GM12864 (cell line): Measurements from ENCODE around the gene ALDH1L1.

Source experiments
- DNase-seq: peaks from one replicate; pipeline ENCODE4 v3.0.0-alpha.2; 2011; ENCODE audit warnings: low read depth
- H3K4me3 ChIP-seq: 2 replicates; pipeline ENCODE4 v1.5.1; 2011; ENCODE audit warnings: mild to moderate bottlenecking, low read depth, low read length, control low read depth
- TF ChIP-seq, protein P1 (sequence below): IDR thresholded peaks from 2 replicates; pipeline ENCODE4 v1.5.1; 2011; ENCODE audit warnings: low read depth, mild to moderate bottlenecking, moderate library complexity, low read length, control low read depth, inconsistent platforms; ENCODE audit errors: missing control alignments

The ALDH1L1 gene

DNA sequence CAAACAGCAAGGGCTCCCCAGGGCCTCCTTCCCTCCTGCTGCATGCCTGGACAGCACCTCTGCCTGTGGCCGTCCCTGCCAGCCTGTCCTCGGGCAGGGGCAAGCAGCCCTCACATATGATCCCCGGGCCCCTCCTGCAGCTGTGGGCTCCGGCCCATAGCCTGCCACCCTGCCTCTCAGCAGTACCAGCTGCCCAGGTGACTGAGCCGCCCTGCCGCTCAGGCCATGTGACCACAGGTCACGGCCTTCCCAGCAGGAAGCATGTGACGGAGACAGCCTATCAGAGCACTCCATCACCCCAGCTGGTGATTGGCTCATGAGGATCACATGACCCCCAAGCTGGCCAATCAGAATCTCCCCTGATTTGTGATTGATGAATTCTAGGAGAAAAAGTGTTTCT is 23.9 kb downstream of the ALDH1L1 start:
- DNase-seq = peak; percentile 7
- no peak overlapping the region for H3K4me3 ChIP-seq
- TF ChIP-seq, protein P1, sequence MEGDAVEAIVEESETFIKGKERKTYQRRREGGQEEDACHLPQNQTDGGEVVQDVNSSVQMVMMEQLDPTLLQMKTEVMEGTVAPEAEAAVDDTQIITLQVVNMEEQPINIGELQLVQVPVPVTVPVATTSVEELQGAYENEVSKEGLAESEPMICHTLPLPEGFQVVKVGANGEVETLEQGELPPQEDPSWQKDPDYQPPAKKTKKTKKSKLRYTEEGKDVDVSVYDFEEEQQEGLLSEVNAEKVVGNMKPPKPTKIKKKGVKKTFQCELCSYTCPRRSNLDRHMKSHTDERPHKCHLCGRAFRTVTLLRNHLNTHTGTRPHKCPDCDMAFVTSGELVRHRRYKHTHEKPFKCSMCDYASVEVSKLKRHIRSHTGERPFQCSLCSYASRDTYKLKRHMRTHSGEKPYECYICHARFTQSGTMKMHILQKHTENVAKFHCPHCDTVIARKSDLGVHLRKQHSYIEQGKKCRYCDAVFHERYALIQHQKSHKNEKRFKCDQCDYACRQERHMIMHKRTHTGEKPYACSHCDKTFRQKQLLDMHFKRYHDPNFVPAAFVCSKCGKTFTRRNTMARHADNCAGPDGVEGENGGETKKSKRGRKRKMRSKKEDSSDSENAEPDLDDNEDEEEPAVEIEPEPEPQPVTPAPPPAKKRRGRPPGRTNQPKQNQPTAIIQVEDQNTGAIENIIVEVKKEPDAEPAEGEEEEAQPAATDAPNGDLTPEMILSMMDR = no peak

DNA sequence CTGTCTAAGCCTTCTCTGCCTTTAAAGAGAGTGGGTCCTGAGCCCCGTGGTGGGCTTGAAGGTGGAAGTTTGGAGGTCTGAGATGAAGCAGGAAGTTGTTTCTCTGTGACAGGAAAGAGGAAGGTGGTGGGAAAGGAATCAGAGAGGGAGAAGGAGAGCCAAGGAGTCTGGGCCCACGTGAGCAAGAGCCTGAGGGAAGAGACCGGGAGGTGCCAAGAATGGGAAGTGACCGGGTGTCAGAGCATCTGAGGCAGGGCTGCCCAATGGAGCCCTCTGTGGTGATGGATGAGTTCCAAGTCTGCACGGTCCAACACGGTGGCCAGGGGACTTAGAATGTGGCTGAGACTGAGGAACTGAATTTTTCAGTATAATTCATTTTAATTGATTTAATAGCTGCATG is 24.6 kb downstream of the ALDH1L1 start:
- H3K4me3 ChIP-seq = no peak overlapping the region
- no peak for DNase-seq
- TF ChIP-seq, protein P1 = no peak

DNA sequence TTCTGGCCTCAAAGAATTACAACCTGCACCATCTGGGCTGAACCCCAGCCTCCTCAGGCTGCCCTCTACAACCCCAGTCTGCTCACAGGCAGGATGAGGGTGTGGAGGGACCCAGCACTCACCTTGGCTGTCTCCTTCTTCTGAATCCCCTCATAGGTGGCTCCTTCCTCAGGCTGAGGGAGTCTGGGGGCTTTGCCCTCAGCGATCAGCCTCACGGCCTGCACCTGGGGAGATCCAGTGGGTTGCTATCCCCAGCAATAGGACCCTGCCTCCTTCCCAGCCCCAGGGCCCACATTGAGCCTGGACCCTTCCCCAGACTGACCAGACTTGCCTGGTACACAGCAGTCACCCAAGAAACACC is 25.1 kb downstream of the ALDH1L1 start:
- no peak overlapping the region for H3K4me3 ChIP-seq
- TF ChIP-seq, protein P1 = no peak
- DNase-seq = no peak

GRCh38 chr3:126154391-126155279 is 25.8 kb downstream of the ALDH1L1 start:
- TF ChIP-seq, protein P1 = no peak
- H3K4me3 ChIP-seq = no peak overlapping the region
- no peak for DNase-seq

GRCh38 chr3:126153695-126154360 is 26.6 kb downstream of the ALDH1L1 start:
- TF ChIP-seq, protein P1 = no peak
- no peak for DNase-seq
- H3K4me3 ChIP-seq = no peak overlapping the region

DNA sequence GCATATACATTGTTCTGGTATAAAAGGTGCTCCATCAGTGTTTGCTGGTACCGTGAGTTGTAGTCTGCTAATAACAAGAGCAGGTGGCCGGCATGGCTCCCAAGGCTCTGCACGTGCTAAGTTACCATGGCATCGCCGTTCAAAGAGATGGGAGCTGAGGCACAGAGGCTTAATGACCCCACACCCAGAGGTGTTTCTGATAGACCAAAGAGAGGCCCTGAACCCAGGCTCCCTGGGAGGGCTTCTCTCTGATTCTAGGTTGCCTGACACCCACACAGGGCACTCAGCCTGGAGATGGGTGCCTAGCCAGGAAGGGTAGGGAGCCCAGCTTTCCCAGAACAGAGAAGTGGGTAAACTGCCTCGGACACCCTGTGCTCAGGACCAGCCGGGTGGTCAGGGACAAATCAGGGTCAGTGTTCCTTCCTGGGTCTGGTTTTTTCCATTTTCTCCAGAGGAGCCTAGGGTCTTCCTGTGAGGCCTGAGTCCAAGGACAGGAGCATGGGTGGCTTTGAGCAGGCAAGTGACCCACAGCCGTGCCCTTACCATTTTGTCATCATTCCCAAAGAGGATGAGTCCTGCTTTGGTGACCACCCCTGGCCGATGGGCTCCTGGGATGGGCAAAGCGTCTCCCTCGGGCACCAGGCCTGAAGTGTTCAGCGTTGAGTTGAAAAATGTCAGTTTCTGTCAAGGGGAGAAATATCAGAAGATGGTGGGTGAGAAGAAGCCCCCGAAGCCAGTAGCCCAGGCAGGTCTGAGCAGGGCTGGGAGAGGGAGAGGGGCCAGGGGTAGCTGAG is 27.3 kb downstream of the ALDH1L1 start:
- no peak overlapping the region for H3K4me3 ChIP-seq
- TF ChIP-seq, protein P1 = no peak
- DNase-seq = no peak
